ENCODE data around the gene CLASP1.

The CLASP1 gene

GRCh38 chr2:121596221-121597080, 52.8 kb downstream of the CLASP1 start:
- H3K79me2 ChIP-seq (ENCODE audit: insufficient read depth, low read depth), result peaks cover 6% of the 10 kb centered on the region; the same call in 1 of the 2 replicates
- no peaks in the 10 kb centered on the region for H3K27me3 ChIP-seq (ENCODE audit: insufficient read depth, low read depth)
- H3K9ac ChIP-seq, result no peak overlapping the region
- H3K36me3 ChIP-seq (ENCODE audit: insufficient read depth), result no peaks in the 10 kb centered on the region
- no peak overlapping the region for H3K4me2 ChIP-seq
- H3K27ac ChIP-seq, result no peak overlapping the region
- no peaks in the 10 kb centered on the region for H3K4me1 ChIP-seq (ENCODE audit: low read depth, poor library complexity, severe bottlenecking)
- TF ChIP-seq CTCF (conservative IDR thresholded peaks at IDR 0.05; ENCODE audit: low read depth, low read length), result no peak
- no peak overlapping the region for H2AFZ ChIP-seq (ENCODE audit: low read depth)
- H3K4me3 ChIP-seq (IDR thresholded peaks at IDR 0.05; ENCODE audit: insufficient read depth, low read depth, low read length), result no peak overlapping the region
- H4K20me1 ChIP-seq (ENCODE audit: insufficient read depth), result no peaks in the 10 kb centered on the region

- Histone ChIP-seq H4K20me1 (ENCODE audit: insufficient read depth) (no peaks in the 10 kb centered on the region), H3K4me1 (ENCODE audit: low read depth, poor library complexity, severe bottlenecking) (no peaks in the 10 kb centered on the region), H3K27ac (no peak overlapping the region), H3K79me2 (ENCODE audit: insufficient read depth, low read depth) (peaks cover 6% of the 10 kb centered on the region; the same call in 1 of the 2 replicates), H3K27me3 (ENCODE audit: insufficient read depth, low read depth) (no peaks in the 10 kb centered on the region), H3K9ac (no peak overlapping the region), H2AFZ (ENCODE audit: low read depth) (no peak overlapping the region), H3K36me3 (ENCODE audit: insufficient read depth) (no peaks in the 10 kb centered on the region), H3K4me3 (IDR thresholded peaks at IDR 0.05; ENCODE audit: insufficient read depth, low read depth, low read length) (no peak overlapping the region), H3K4me2 (no peak overlapping the region)
- TF ChIP-seq CTCF (conservative IDR thresholded peaks at IDR 0.05; ENCODE audit: low read depth, low read length), result no peak
These were observed 54.0 kb downstream of the CLASP1 start for GRCh38 chr2:121595012-121595891.

- Histone ChIP-seq H3K79me2 (ENCODE audit: insufficient read depth, low read depth) (peaks cover 3% of the 10 kb centered on the region; the same call in 1 of the 2 replicates), H4K20me1 (ENCODE audit: insufficient read depth) (no peaks in the 10 kb centered on the region), H3K4me2 (no peak overlapping the region)
These were observed 58.1 kb downstream of the CLASP1 start for GRCh38 chr2:121591199-121591598.

More at GRCh38 chr2:121591199-121591598, 58.1 kb downstream of the CLASP1 start:
- H3K4me1 ChIP-seq (ENCODE audit: low read depth, poor library complexity, severe bottlenecking), result no peaks in the 10 kb centered on the region
- H3K9ac ChIP-seq, result no peak overlapping the region
- H3K4me3 ChIP-seq (IDR thresholded peaks at IDR 0.05; ENCODE audit: insufficient read depth, low read depth, low read length), result no peak overlapping the region
- no peak overlapping the region for H2AFZ ChIP-seq (ENCODE audit: low read depth)
- no peaks in the 10 kb centered on the region for H3K36me3 ChIP-seq (ENCODE audit: insufficient read depth)
- no peak for TF ChIP-seq CTCF (conservative IDR thresholded peaks at IDR 0.05; ENCODE audit: low read depth, low read length)
- no peak overlapping the region for H3K27ac ChIP-seq
- no peaks in the 10 kb centered on the region for H3K27me3 ChIP-seq (ENCODE audit: insufficient read depth, low read depth)

Data from KMS-11 (cell line).